ENCODE data around the gene INPP5J.
"Not testable (repeated sequence)": the region's sequence is repeated elsewhere in the genome, so short reads cannot be mapped to it uniquely, and the experiment has no call there.

Gene INPP5J

GRCh38 chr22:31102441-31103081 lies 20.2 kb upstream of the INPP5J start:
- no peak for DNase-seq

- DNase-seq: no peak
Observed at GRCh38 chr22:31103111-31103510, 19.7 kb upstream of the INPP5J start.

GRCh38 chr22:31103899-31104694 lies 18.7 kb upstream of the INPP5J start:
- no peak for DNase-seq

- DNase-seq: no peak
Observed at GRCh38 chr22:31104869-31105268, 17.9 kb upstream of the INPP5J start.

- no peak for DNase-seq
Observed at GRCh38 chr22:31105282-31105929, 17.4 kb upstream of the INPP5J start.

- DNase-seq: no peak
Observed at GRCh38 chr22:31106001-31106571, 16.7 kb upstream of the INPP5J start.

GRCh38 chr22:31106731-31107177 lies 16.0 kb upstream of the INPP5J start:
- DNase-seq: no peak

- peak; percentile 84 for DNase-seq
Observed at GRCh38 chr22:31107178-31107893, 15.4 kb upstream of the INPP5J start, which contains the start of gene SELENOM. SELENOM (minus strand) TSS chr22:31107568; CDS start chr22:31107505, 63 bp downstream.

GRCh38 chr22:31107894-31108218 lies 14.9 kb upstream of the INPP5J start:
- DNase-seq: no peak

GRCh38 chr22:31112547-31113091 lies 10.1 kb upstream of the INPP5J start:
- not testable (repeated sequence) for DNase-seq

- DNase-seq: no peak
Observed at GRCh38 chr22:31118046-31118820, 4.5 kb upstream of the INPP5J start.

- no peak for DNase-seq
Observed at GRCh38 chr22:31119026-31119717, 3.6 kb upstream of the INPP5J start.

GRCh38 chr22:31120230-31120629 lies 2.5 kb upstream of the INPP5J start:
- DNase-seq: no peak

GRCh38 chr22:31120642-31121041 lies 2.1 kb upstream of the INPP5J start:
- DNase-seq: no peak

- no peak for DNase-seq
Observed at GRCh38 chr22:31121403-31121802, 1.4 kb upstream of the INPP5J start.

GRCh38 chr22:31122196-31122531 lies 602 bp upstream of the INPP5J start:
- no peak for DNase-seq

GRCh38 chr22:31123292-31123602 lies 481 bp downstream of the INPP5J start:
- DNase-seq: no peak

GRCh38 chr22:31124290-31124689 lies 1.5 kb downstream of the INPP5J start:
- no peak for DNase-seq

GRCh38 chr22:31124811-31125465 lies 2.2 kb downstream of the INPP5J start:
- DNase-seq: no peak

GRCh38 chr22:31125521-31126117 lies 2.9 kb downstream of the INPP5J start:
- no peak for DNase-seq

Data from effector CD8-positive, alpha-beta T cell (primary cell).